WI38 (cell line): Measurements from ENCODE around the gene LMBR1.

Source experiments
- H3K4me3 ChIP-seq: 2 replicates; pipeline ENCODE4 v1.5.1; 2011; ENCODE audit warnings: low read depth, mild to moderate bottlenecking, control low read depth, low read length
- CTCF ChIP-seq: IDR thresholded peaks from 2 replicates; pipeline ENCODE4 v1.5.1; 2012; ENCODE audit warnings: low read depth, mild to moderate bottlenecking, control low read depth, low read length

Gene LMBR1

GRCh38 chr7:156693627-156694026 lies 199.4 kb downstream of the LMBR1 start:
- H3K4me3 ChIP-seq, result no peak overlapping the region
- no peak for TF ChIP-seq CTCF

GRCh38 chr7:156692849-156693248 lies 200.1 kb downstream of the LMBR1 start:
- no peak for TF ChIP-seq CTCF
- H3K4me3 ChIP-seq, result no peak overlapping the region

- no peak overlapping the region for H3K4me3 ChIP-seq
- TF ChIP-seq CTCF, result no peak
These were observed 201.2 kb downstream of the LMBR1 start for GRCh38 chr7:156691764-156692163.

GRCh38 chr7:156684661-156685060 lies 208.3 kb downstream of the LMBR1 start:
- no peak overlapping the region for H3K4me3 ChIP-seq
- TF ChIP-seq CTCF, result no peak

GRCh38 chr7:156684251-156684650 lies 208.7 kb downstream of the LMBR1 start:
- no peak for TF ChIP-seq CTCF
- no peak overlapping the region for H3K4me3 ChIP-seq

GRCh38 chr7:156682928-156683327 lies 210.1 kb downstream of the LMBR1 start:
- no peak for TF ChIP-seq CTCF
- no peak overlapping the region for H3K4me3 ChIP-seq

GRCh38 chr7:156680281-156680680 lies 212.7 kb downstream of the LMBR1 start:
- no peak overlapping the region for H3K4me3 ChIP-seq

More at GRCh38 chr7:156680281-156680680, 212.7 kb downstream of the LMBR1 start:
- no peak for TF ChIP-seq CTCF
